Activated B cell treated with CpG ODN at 0.5 μM for 24 hours (primary cell): ENCODE measurements around the gene CDC20. TPM values are rescaled to one million over a fixed set of nuclear protein-coding genes. Genes with fewer than 3 reads are reported as not detected.

Experiments used
- ATAC-seq: fragments of 200-7000 bp; cut with Tn5 transposase; one replicate; pipeline ENCODE4 v1.10.0; 2021; ENCODE audit warnings: low read depth, mild to moderate bottlenecking, moderate library complexity
- CTCF ChIA-PET: fragments of 350-600 bp; sonication (Branson Sonifier 250); formaldehyde crosslinking; loops from one replicate; lab custom pipeline; 2021; ENCODE audit warnings: antibody characterized with exemption; lab: Charles Lee
- POLR2A ChIA-PET: fragments of 350-600 bp; sonication (Branson Sonifier 250); formaldehyde crosslinking; loops from one replicate; lab custom pipeline; 2021; ENCODE audit warnings: antibody characterized with exemption; lab: Charles Lee
- DNase-seq: peaks from one replicate; pipeline ENCODE4 v3.0.0; 2022
- H3K27ac Mint-ChIP-seq: one replicate; pipeline ENCODE4 v1.8.0; 2020; ENCODE audit warnings: mixed read lengths
- H3K27me3 Mint-ChIP-seq: one replicate; pipeline ENCODE4 v1.8.0; 2021; ENCODE audit warnings: mixed read lengths
- H3K36me3 Mint-ChIP-seq: one replicate; pipeline ENCODE4 v1.8.0; 2021; ENCODE audit warnings: low read depth, mixed read lengths
- H3K4me1 Mint-ChIP-seq: one replicate; pipeline ENCODE4 v1.8.0; 2021; ENCODE audit warnings: mixed read lengths
- H3K4me3 Mint-ChIP-seq: one replicate; pipeline ENCODE4 v1.8.0; 2020; ENCODE audit warnings: mild to moderate bottlenecking, mixed read lengths
- H3K9me3 Mint-ChIP-seq: one replicate; pipeline ENCODE4 v1.8.0; 2020; ENCODE audit warnings: mixed read lengths
- intact Hi-C: fragments of 100-400 bp; cut with micrococcal nuclease; formaldehyde crosslinking; loops from one replicate; pipeline ENCODE4 v1.15.1; 2024
- total RNA-seq: library from RNA; stranded (reverse); gene quantifications from 2 replicates; pipeline ENCODE4 v1.2.3, GENCODE V29; 2022
- TF ChIP-seq, protein P1 (sequence below): fragments of 200-600 bp; IDR thresholded peaks from one replicate; pipeline ENCODE4 v1.8.0; 2022; ENCODE audit warnings: antibody characterized with exemption, mild to moderate bottlenecking

CDC20 gene
- total RNA-seq, 1 donor from 2014 or later: 4.2 TPM

DNA sequence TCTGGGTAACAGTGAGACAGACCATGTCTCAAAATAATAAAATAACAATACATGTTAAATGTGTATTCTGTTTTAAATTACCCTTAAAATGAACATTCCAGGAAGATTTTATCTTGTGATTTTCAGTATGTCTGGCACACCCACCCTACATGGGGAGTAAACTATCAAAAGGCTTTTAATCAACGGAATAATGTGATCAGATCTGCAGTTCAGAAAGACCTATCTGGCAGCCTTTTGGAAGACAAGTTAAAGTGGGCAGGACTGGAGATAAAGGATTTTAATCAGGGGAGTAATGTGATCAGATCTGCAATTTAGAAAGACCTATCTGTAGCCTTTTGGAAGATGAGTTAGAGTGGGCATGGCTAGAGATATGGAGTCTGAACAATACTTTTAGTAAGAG is 20.7 kb downstream of the CDC20 start:
- no peaks in the 10 kb centered on the region for H3K4me1 Mint-ChIP-seq
- POLR2A ChIA-PET: no interaction called here
- H3K27me3 Mint-ChIP-seq: no peaks in the 10 kb centered on the region
- no peak for DNase-seq
- CTCF ChIA-PET: no interaction called here
- no peak for ATAC-seq
- H3K4me3 Mint-ChIP-seq: no peak overlapping the region
- no peaks in the 10 kb centered on the region for H3K9me3 Mint-ChIP-seq
- no peak overlapping the region for H3K27ac Mint-ChIP-seq
- peaks cover 50% of the 10 kb centered on the region for H3K36me3 Mint-ChIP-seq
- TF ChIP-seq, protein P1, sequence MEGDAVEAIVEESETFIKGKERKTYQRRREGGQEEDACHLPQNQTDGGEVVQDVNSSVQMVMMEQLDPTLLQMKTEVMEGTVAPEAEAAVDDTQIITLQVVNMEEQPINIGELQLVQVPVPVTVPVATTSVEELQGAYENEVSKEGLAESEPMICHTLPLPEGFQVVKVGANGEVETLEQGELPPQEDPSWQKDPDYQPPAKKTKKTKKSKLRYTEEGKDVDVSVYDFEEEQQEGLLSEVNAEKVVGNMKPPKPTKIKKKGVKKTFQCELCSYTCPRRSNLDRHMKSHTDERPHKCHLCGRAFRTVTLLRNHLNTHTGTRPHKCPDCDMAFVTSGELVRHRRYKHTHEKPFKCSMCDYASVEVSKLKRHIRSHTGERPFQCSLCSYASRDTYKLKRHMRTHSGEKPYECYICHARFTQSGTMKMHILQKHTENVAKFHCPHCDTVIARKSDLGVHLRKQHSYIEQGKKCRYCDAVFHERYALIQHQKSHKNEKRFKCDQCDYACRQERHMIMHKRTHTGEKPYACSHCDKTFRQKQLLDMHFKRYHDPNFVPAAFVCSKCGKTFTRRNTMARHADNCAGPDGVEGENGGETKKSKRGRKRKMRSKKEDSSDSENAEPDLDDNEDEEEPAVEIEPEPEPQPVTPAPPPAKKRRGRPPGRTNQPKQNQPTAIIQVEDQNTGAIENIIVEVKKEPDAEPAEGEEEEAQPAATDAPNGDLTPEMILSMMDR: no peak
- intact Hi-C loops: no loop called here

DNA sequence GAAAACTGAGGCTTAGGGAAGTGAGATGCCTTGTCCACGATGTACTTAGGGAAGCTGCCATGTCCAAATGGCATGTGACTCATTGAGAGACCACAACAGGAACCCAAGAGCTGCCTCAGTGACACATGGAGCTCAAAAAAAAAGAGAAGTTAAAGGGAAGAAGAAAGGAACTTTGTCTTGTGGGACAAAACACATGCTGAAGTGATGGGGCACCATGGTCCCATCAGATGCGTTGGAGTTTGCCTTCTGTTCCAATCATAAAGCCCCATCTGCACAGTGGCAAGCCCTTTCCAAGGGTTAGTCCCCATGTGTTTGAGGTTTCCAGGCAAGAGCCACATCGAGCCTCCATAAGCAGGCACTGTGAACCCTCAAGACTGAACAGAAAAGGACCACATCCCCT is 22.8 kb downstream of the CDC20 start:
- POLR2A ChIA-PET: no interaction called here
- CTCF ChIA-PET: interaction anchor here (0.6 kb wide), 1 partner anchor 155 kb away, joined by 3 read pairs; no protein-coding TSS in a partner anchor
- intact Hi-C loops: no loop called here
- no peak overlapping the region for H3K27ac Mint-ChIP-seq
- H3K27me3 Mint-ChIP-seq: no peaks in the 10 kb centered on the region
- no peaks in the 10 kb centered on the region for H3K9me3 Mint-ChIP-seq
- no peak for ATAC-seq
- H3K4me3 Mint-ChIP-seq: no peak overlapping the region
- no peaks in the 10 kb centered on the region for H3K4me1 Mint-ChIP-seq
- TF ChIP-seq, protein P1: no peak
- DNase-seq: no peak
- peaks cover 67% of the 10 kb centered on the region for H3K36me3 Mint-ChIP-seq

DNA sequence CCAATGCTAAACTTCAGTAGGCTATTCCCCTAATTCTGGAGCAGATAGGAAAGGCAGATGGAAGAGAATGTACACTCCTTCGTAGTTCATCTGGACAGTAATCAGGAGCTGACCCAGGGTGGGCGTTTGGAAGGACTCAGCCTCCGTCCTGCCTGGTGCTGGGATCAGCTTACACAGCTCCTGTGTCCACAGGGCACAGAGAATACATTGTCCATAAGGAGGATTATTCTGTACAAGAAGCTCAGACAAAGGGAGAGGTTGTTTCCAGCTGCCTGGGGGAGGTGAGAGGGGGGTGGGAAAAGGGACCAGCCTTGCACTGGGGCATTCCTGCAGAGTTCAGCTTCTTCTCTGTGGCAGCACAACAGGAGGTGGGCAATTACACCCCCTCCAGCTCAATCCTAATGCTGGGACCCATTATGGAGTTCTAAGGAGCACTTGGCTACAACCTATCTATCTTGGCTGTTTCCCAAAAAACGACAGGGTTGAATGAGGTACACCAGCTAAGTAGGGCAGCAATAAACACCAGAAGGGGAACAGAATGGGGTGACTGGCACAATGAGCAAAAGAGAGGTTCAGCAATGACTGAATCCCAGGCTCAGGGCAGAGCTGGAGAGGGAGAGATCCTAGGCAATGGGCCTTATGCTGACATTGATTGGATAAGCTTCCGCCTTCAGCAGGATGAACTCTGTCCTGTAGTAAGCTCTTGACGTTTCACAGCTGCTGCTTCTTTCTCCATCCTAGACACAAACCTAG is 23.4 kb downstream of the CDC20 start:
- ChIA-PET POLR2A (interaction anchor here (1.6 kb wide), 1 partner anchor 15 kb away, joined by 6 read pairs; the partner anchor contains the start of gene ELOVL1), CTCF (interaction anchor here (0.6 to 1.9 kb wide), 2 partner anchors 155 kb away, joined by 3 to 7 read pairs; no protein-coding TSS in a partner anchor)
- Mint-ChIP-seq H3K36me3 (peaks cover 73% of the 10 kb centered on the region), H3K9me3 (no peaks in the 10 kb centered on the region), H3K4me3 (no peak overlapping the region), H3K27ac (no peak overlapping the region), H3K27me3 (no peaks in the 10 kb centered on the region), H3K4me1 (no peaks in the 10 kb centered on the region)
- TF ChIP-seq, protein P1: no peak
- intact Hi-C loops: no loop called here
- DNase-seq: no peak
- ATAC-seq: no peak

DNA sequence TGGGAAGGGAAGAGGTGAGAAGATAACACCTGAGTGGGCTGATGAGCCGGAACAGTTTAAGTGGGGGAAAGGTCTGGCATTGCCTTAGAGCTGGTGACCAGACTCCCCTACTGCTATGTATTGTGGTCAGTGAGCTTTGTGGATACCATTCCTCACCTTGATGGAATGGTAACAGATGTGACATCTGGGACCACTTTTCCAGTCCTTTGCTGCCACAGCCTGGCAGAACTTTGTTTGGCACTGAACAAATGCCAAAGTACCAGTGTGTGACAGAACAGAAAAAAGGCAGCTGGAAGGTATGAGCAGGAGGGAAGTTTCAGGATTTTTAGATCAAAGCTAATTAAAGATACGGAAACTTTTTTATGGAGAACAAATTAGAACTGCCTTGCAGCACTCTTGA is 24.7 kb downstream of the CDC20 start:
- Mint-ChIP-seq H3K27me3 (no peaks in the 10 kb centered on the region), H3K4me3 (no peak overlapping the region), H3K36me3 (peaks cover 76% of the 10 kb centered on the region), H3K27ac (no peak overlapping the region), H3K9me3 (no peaks in the 10 kb centered on the region), H3K4me1 (peaks cover 9% of the 10 kb centered on the region)
- TF ChIP-seq, protein P1: no peak
- CTCF ChIA-PET: interaction anchor here (1.1 to 1.9 kb wide), 2 partner anchors 31 to 156 kb away, joined by 3 to 7 read pairs; no protein-coding TSS in a partner anchor
- POLR2A ChIA-PET: interaction anchor here (1.6 kb wide), 1 partner anchor 16 kb away, joined by 6 read pairs; the partner anchor contains the start of gene ELOVL1
- ATAC-seq (no peak), DNase-seq (no peak)
- intact Hi-C loops: no loop called here

DNA sequence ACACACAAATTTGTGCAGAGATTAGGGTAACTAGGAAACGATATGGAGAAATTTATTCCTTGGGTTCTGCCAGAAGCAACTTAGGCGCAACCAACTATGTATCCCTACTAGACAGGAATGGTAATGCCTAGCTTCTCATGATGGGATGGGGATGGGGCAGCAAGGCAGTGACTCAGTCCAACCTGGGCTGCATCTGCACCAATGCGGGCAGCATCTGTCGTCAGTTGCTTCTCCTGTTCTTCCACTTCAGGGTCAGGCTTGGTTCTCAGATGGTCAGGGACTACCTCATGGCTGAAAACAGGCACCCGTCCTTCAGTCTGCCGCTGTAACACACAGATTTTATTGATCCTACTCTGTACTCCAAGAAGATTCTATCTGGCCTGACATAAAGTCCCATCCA is 27.9 kb downstream of the CDC20 start:
- CTCF ChIA-PET: no interaction called here
- intact Hi-C loops: no loop called here
- H3K4me3 Mint-ChIP-seq: no peak overlapping the region
- POLR2A ChIA-PET: interaction anchor here (0.6 to 0.9 kb wide), 2 partner anchors 12 to 18 kb away, joined by 3 to 5 read pairs; no protein-coding TSS in a partner anchor
- DNase-seq (no peak), ATAC-seq (no peak)
- no peaks in the 10 kb centered on the region for H3K27me3 Mint-ChIP-seq
- H3K27ac Mint-ChIP-seq: no peak overlapping the region
- H3K36me3 Mint-ChIP-seq: peaks cover 65% of the 10 kb centered on the region
- peaks cover 36% of the 10 kb centered on the region for H3K4me1 Mint-ChIP-seq
- TF ChIP-seq, protein P1: no peak
- H3K9me3 Mint-ChIP-seq: no peaks in the 10 kb centered on the region
